Bronchial epithelial cell (primary cell): ENCODE data around the gene POLR3G. TPM values are rescaled to one million over a fixed set of nuclear protein-coding genes. Genes with fewer than 3 reads are reported as not detected.

Experiments used
- DNase-seq: peaks from one replicate; pipeline ENCODE4 v3.0.0-alpha.2; 2010; ENCODE audit warnings: low read depth
- FAIRE-seq: peaks from 2 replicates; lab custom pipeline; 2011; peaks lifted over from hg19 to GRCh38; lab: Jason Lieb, UNC
- H3K27me3 ChIP-seq: 2 replicates; pipeline ENCODE4 v1.5.1; 2011; ENCODE audit warnings: low read length; ENCODE audit not compliant: control insufficient read depth, insufficient read depth
- H3K36me3 ChIP-seq: 2 replicates; pipeline ENCODE4 v1.5.1; 2011; ENCODE audit warnings: low read length; ENCODE audit not compliant: control insufficient read depth, insufficient read depth
- H3K4me3 ChIP-seq: 2 replicates; pipeline ENCODE4 v1.5.1; 2011; ENCODE audit warnings: mild to moderate bottlenecking, low read depth, low read length, control low read depth
- CTCF ChIP-seq: IDR thresholded peaks from 2 replicates; pipeline ENCODE4 v1.5.1; 2011; ENCODE audit warnings: mild to moderate bottlenecking, moderate library complexity, low read length, control low read depth, inconsistent platforms; ENCODE audit not compliant: insufficient read depth, severe bottlenecking
- total RNA-seq: library from RNA; depleted of rRNA; stranded (reverse); fragments of >200 nt; gene quantifications from 2 replicates; pipeline ENCODE4 v1.2.1, GENCODE V29; 2014

Gene POLR3G
- total RNA-seq, 1 donor from 2014 or later, result 7.9 TPM

GRCh38 chr5:90534922-90535321 is 60.3 kb downstream of the POLR3G start:
- TF ChIP-seq CTCF, result no peak
- FAIRE-seq (no peak), DNase-seq (no peak)
- H3K27me3 ChIP-seq, result peaks cover 5% of the 10 kb centered on the region
- no peak overlapping the region for H3K4me3 ChIP-seq
- H3K36me3 ChIP-seq, result no peaks in the 10 kb centered on the region

- FAIRE-seq, result no peak
- TF ChIP-seq CTCF, result no peak
- no peak for DNase-seq
- no peaks in the 10 kb centered on the region for H3K36me3 ChIP-seq
- H3K27me3 ChIP-seq, result no peaks in the 10 kb centered on the region
- no peak overlapping the region for H3K4me3 ChIP-seq
Measured at GRCh38 chr5:90542827-90543519, 68.3 kb downstream of the POLR3G start.

GRCh38 chr5:90545511-90545910 is 70.8 kb downstream of the POLR3G start:
- no peak for TF ChIP-seq CTCF
- H3K36me3 ChIP-seq, result no peaks in the 10 kb centered on the region
- FAIRE-seq (no peak), DNase-seq (no peak)
- peaks cover 2% of the 10 kb centered on the region for H3K27me3 ChIP-seq
- no peak overlapping the region for H3K4me3 ChIP-seq

- no peak overlapping the region for H3K4me3 ChIP-seq
- peaks cover 2% of the 10 kb centered on the region for H3K27me3 ChIP-seq
- no peaks in the 10 kb centered on the region for H3K36me3 ChIP-seq
- DNase-seq (no peak), FAIRE-seq (no peak)
- no peak for TF ChIP-seq CTCF
Measured at GRCh38 chr5:90546216-90546837, 71.7 kb downstream of the POLR3G start.

GRCh38 chr5:90547072-90547536 is 72.4 kb downstream of the POLR3G start:
- FAIRE-seq (no peak), DNase-seq (no peak)
- TF ChIP-seq CTCF, result no peak
- H3K4me3 ChIP-seq, result no peak overlapping the region
- peaks cover 2% of the 10 kb centered on the region for H3K27me3 ChIP-seq
- no peaks in the 10 kb centered on the region for H3K36me3 ChIP-seq
